ENCODE data around the gene CEP57.
"Not testable (repeated sequence)": the region's sequence is repeated elsewhere in the genome, so short reads cannot be mapped to it uniquely, and the experiment has no call there.

CEP57 gene

DNA sequence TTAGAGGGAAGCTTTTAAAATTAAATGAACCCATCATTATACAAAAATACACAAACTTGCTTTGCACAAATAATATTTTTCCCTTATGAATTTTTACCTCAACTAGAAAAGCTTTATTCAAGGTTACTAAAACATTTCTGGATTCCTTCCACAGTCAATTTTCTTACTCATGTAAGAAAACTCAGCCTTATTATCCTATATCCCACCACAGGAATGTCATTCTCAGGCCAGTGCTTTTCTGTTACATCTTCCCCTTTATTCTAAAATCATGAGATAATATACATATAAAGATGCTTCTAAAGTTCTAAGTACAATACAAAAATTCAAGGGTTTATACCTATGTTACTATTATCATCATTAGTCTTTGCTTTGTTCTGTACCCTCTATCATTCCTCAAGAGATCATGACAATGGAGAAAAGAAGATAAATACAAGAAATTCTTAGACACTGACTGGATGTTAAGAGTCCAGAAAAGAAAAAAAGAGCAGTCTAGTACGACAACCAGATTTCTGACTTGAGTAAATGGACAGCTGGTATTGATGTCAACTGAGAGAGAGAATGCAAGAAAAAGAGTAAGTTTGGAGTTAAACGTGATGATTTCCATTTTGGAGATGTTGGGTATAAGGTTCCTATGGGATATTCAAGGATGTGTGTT is 73.3 kb downstream of the CEP57 start:
- no peak for DNase-seq

GRCh38 chr11:95867105-95867504 is 76.8 kb downstream of the CEP57 start:
- peak; percentile 16 for DNase-seq

GRCh38 chr11:95870877-95871276 is 80.6 kb downstream of the CEP57 start:
- not testable (repeated sequence) for DNase-seq

DNA sequence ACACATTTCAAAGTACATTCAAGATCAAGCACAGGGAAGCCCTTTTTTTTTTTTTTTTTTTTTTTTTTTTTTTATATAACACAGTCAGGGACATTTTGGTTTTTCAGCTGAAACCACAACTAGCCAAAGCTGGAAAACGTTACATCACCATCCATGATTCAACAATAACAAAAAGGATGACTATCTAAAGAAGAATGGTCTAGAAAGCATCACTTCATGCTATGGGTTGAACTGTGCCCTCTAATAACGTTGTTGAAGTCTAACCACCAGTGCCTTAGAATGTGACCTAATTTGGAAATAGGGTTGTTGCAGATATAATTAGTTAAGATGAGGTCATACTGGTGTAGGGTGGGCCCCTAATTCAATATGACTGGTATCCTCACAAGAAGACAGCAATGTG is 87.0 kb downstream of the CEP57 start:
- no peak for DNase-seq

Measured in inflammatory macrophage treated with lipopolysaccharide for 4 hours (primary cell).